ENCODE measurements around the gene OR51B4.

Gene OR51B4

GRCh38 chr11:5293028-5293427 is 8.7 kb downstream of the OR51B4 start:
- no peak for DNase-seq

GRCh38 chr11:5291207-5291838 is 10.4 kb downstream of the OR51B4 start:
- DNase-seq = no peak

- DNase-seq = no peak
Observed at GRCh38 chr11:5290106-5290505, 11.6 kb downstream of the OR51B4 start.

DNA sequence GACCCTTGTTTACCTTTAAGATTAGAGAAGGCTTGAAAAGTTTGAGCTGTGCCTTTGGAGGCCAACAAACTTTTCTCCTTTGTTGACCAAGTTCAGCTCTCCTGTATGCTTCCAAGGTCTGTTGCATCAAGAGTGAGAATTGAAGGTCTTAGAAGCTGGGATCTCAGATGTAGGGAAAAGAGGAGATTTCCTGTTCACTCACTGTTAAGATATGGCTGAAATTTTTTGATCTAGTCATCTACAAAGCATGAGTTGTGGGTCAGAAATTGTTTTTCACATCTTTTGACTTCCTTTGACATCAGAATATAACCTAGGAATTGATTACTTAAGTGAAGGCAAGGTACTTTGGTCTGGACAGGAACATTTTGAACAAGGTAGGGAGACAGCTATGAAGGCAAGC is 12.1 kb downstream of the OR51B4 start:
- DNase-seq = no peak

- no peak for DNase-seq
Observed at GRCh38 chr11:5288906-5289550, 12.7 kb downstream of the OR51B4 start.

GRCh38 chr11:5288108-5288905 is 13.4 kb downstream of the OR51B4 start:
- no peak for DNase-seq

GRCh38 chr11:5286901-5287300 is 14.8 kb downstream of the OR51B4 start:
- no peak for DNase-seq

GRCh38 chr11:5286351-5286750 is 15.4 kb downstream of the OR51B4 start:
- no peak for DNase-seq

DNA sequence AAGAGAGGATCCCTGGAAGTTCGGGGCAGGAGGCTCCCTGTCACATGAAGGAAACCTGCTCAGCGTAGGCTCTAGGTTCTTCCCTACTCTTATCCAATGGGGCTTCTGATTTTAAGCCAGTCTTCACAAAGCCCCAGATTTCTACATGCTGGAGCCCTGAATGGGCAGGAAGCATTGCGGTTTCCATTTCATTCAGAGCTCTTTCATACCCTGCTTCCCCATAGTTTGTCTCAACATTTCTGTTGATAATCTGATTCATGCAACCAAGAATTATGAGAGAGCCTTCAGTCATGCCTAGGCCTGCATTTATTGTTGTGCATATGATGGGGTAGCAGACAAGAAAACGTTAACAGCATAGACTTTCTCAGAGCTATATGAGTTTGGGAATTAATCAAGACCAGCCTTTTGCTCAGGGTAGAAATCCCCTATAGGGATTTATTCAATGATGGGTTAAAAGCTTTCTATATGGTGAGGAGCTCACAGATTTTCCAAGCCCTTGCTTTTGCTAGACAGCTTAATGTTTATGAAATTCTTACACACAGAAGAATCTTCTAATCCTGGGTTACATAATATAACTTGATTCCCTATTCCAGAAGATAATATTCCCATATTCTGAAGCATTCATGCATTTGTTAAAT is 15.9 kb downstream of the OR51B4 start:
- DNase-seq = no peak

DNA sequence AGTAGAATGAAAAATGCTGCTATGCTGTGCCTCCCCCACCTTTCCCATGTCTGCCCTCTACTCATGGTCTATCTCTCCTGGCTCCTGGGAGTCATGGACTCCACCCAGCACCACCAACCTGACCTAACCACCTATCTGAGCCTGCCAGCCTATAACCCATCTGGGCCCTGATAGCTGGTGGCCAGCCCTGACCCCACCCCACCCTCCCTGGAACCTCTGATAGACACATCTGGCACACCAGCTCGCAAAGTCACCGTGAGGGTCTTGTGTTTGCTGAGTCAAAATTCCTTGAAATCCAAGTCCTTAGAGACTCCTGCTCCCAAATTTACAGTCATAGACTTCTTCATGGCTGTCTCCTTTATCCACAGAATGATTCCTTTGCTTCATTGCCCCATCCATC is 17.1 kb downstream of the OR51B4 start:
- no peak for DNase-seq

- DNase-seq = no peak
Observed at GRCh38 chr11:5283882-5284281, 17.9 kb downstream of the OR51B4 start.

GRCh38 chr11:5283086-5283485 is 18.7 kb downstream of the OR51B4 start:
- DNase-seq = no peak

DNA sequence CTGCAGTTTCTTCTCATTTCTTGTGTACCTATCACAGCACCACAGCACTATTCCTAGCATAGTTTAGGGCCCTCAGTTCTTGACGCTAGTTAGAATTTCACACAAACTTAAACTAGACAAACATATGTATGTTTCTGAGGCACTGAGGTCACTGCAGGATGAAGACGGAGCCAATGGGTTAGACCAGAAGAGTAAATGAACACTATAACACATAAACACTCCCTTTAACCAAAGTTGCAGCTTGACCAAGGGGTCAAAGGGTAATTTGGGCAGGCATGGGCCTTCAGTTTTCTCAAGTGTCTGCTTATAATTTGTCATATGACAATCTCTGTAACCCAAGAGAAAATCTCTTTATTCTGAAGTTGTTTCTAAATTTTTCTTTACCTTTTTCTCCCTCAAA is 19.1 kb downstream of the OR51B4 start:
- no peak for DNase-seq

- DNase-seq = no peak
Observed at GRCh38 chr11:5281596-5281995, 20.1 kb downstream of the OR51B4 start.

- DNase-seq = no peak
Observed at GRCh38 chr11:5280582-5281102, 21.1 kb downstream of the OR51B4 start.

- DNase-seq = no peak
Observed at GRCh38 chr11:5279471-5280090, 22.2 kb downstream of the OR51B4 start.

DNA sequence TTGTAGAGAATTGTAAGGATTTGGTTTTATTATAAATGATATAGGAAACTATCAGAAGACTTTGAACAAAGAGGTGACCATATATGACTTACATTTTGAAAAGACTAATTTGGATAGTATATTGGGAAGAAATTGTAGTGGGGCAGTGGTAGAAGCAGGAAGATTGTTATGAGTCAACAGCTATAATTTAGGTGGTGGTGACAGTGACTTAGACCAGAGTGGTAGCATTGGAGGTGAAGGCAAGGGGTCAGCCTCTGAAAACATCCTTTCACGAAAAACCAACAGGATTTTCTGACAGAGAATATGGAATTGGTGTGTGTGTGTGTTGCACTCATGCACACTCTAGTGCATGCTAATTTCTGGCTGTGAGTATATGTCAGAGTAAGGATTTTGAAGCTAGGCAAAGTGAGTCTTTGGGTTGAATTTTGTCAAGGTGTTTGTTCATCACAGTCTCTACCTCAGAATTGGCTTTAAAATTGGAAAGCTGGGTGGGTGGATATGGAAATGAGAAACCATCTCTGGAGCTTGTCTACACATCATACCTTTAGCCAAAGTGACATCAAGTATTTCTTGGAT is 23.9 kb downstream of the OR51B4 start:
- no peak for DNase-seq

- no peak for DNase-seq
Observed at GRCh38 chr11:5276697-5277096, 25.0 kb downstream of the OR51B4 start.

GRCh38 chr11:5275369-5276110 is 26.2 kb downstream of the OR51B4 start:
- no peak for DNase-seq

DNA sequence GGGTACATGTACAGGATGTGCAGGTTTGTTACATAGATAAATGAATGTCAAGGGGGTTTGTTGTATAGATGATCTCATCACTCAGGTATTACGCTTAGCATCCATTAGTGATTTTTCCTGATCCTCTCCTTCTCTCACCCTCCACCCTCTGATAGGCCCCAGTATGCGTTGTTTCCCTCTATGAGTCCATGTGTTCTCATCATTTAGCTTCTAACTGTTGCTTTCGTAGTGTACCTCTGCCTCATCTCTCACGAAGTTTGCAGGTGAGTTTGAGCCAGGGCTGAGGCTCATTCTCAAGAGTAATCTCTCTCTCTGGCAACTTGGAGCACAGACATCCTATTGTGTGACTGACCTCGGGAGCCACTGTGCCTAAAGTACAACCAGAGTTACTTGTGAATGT is 27.4 kb downstream of the OR51B4 start:
- no peak for DNase-seq

- no peak for DNase-seq
Observed at GRCh38 chr11:5272395-5273017, 29.2 kb downstream of the OR51B4 start.
